Neural progenitor cell (in vitro differentiated cells): ENCODE data around the gene PPM1A.

ENCODE experiments used
- EZH2 ChIP-seq: fragments of 200-600 bp; sonication (generic); IDR thresholded peaks from 2 replicates; pipeline ENCODE4 v1.6.1; 2017; ENCODE audit warnings: antibody characterized with exemption, mild to moderate bottlenecking, moderate library complexity
- EZH2phosphoT487 ChIP-seq: fragments of 200-600 bp; sonication (generic); IDR thresholded peaks from 2 replicates; pipeline ENCODE4 v1.6.1; 2017; ENCODE audit warnings: antibody characterized with exemption
- TF ChIP-seq, protein P1 (sequence below): fragments of 200-600 bp; sonication (generic); IDR thresholded peaks from 2 replicates; pipeline ENCODE4 v1.5.1; 2017; ENCODE audit warnings: antibody characterized with exemption, mild to moderate bottlenecking

DNA sequence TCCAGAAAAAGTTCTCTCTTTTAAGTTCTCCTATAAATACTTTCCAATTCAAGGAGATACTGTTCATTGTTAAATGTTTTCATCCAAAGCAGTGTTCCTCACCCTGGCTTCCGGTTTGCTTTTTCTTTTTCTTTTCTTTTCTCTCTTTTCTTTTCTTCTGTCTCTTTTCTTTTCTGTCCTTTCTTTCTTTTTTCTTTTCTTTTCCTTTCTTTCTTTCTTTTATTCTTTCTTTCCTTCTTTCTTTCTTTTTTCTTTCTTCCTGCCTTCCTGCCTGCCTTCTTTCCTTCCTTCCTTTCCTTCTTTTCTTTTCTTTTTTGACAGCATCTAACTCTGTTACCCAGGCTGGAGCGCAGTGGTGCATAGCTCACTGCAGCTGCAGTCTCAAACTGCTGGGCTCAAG, 75.8 kb downstream of the PPM1A start:
- TF ChIP-seq, protein P1, sequence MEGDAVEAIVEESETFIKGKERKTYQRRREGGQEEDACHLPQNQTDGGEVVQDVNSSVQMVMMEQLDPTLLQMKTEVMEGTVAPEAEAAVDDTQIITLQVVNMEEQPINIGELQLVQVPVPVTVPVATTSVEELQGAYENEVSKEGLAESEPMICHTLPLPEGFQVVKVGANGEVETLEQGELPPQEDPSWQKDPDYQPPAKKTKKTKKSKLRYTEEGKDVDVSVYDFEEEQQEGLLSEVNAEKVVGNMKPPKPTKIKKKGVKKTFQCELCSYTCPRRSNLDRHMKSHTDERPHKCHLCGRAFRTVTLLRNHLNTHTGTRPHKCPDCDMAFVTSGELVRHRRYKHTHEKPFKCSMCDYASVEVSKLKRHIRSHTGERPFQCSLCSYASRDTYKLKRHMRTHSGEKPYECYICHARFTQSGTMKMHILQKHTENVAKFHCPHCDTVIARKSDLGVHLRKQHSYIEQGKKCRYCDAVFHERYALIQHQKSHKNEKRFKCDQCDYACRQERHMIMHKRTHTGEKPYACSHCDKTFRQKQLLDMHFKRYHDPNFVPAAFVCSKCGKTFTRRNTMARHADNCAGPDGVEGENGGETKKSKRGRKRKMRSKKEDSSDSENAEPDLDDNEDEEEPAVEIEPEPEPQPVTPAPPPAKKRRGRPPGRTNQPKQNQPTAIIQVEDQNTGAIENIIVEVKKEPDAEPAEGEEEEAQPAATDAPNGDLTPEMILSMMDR = no peak
- TF ChIP-seq EZH2 (no peak), EZH2phosphoT487 (no peak)
